ENCODE measurements around the gene AKNA.

The AKNA gene

DNA sequence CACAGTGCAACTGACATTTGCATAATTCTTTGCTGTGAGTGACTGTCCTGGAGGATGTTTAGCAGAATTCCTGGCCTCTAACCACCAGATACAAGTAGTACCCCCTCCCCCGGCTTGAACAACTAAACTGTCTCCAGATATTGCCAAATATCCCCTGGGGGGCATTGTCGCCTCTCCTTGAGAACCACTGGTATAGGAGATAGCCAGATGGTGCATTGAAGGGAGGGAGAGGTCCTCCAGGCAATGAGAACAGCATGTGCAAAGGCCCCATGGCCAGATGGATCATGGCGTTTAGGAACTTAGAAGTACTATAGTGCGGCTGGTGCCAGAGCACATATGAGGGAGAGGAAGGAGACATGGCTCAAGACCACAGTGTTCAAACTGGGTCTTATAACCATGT is 83.8 kb downstream of the AKNA start:
- peaks cover 77% of the 10 kb centered on the region for H3K36me3 ChIP-seq

DNA sequence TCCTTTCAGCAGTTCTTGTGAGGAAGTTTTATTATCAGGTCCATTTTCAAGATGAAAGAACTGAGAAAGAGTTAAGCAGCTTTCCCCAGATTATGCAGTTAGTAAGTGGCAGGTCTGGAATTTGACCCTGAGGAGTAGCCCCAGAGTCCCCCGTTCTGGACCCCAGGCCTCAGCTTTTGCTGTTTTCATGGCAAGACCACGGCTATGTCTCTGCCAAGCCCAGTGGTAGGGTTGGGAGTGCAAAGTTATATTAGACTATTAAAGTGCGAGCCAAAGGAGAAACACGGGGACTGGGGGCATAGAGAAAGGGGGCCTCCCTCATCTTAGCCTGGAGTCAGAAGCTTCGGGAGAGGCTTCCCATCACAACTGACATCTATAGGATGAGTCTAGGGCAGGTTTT is 84.2 kb downstream of the AKNA start:
- Histone ChIP-seq H3K27ac (no peak overlapping the region; the same call in 1 of the 2 replicates), H3K36me3 (peaks cover 74% of the 10 kb centered on the region), H3K27me3 (ENCODE audit: insufficient read depth, low read depth, severe bottlenecking) (no peaks in the 10 kb centered on the region), H3K4me3 (ENCODE audit: low read depth, low read length) (no peak overlapping the region), H3K9me3 (ENCODE audit: severe bottlenecking) (no peaks in the 10 kb centered on the region)
- TF ChIP-seq, protein P1, sequence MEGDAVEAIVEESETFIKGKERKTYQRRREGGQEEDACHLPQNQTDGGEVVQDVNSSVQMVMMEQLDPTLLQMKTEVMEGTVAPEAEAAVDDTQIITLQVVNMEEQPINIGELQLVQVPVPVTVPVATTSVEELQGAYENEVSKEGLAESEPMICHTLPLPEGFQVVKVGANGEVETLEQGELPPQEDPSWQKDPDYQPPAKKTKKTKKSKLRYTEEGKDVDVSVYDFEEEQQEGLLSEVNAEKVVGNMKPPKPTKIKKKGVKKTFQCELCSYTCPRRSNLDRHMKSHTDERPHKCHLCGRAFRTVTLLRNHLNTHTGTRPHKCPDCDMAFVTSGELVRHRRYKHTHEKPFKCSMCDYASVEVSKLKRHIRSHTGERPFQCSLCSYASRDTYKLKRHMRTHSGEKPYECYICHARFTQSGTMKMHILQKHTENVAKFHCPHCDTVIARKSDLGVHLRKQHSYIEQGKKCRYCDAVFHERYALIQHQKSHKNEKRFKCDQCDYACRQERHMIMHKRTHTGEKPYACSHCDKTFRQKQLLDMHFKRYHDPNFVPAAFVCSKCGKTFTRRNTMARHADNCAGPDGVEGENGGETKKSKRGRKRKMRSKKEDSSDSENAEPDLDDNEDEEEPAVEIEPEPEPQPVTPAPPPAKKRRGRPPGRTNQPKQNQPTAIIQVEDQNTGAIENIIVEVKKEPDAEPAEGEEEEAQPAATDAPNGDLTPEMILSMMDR (IDR thresholded peaks at IDR 0.05; ENCODE audit: low read depth, low read length) = no peak
- DNase-seq = peak; percentile 6

More for the DNA sequence above, 83.8 kb downstream of the AKNA start:
- peak; percentile 10 for DNase-seq
- Histone ChIP-seq H3K27me3 (ENCODE audit: insufficient read depth, low read depth, severe bottlenecking) (no peaks in the 10 kb centered on the region), H3K4me3 (ENCODE audit: low read depth, low read length) (no peak overlapping the region), H3K9me3 (ENCODE audit: severe bottlenecking) (no peaks in the 10 kb centered on the region), H3K27ac (peak overlapping the region; percentile 52)
- TF ChIP-seq, protein P1 (IDR thresholded peaks at IDR 0.05; ENCODE audit: low read depth, low read length) = no peak

DNA sequence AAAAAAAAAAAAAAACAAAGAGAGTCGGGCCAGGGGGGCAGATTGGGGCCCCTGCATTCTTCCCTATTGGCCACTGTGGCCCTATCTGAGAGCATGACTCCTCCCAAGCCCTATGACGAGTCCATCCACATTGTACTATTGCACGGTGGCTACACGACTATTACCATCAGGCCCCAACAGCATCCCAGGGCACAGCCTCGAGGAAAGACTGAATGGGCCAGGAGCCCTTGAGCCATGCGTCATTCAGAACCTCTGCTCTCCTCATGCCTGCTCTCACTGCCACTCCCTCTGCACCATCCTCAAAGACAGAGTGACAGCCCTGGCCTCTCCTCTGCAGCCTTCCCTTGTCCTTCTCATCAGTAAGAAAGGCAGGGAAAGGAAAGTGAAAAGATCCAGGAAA is 85.1 kb downstream of the AKNA start:
- Histone ChIP-seq H3K9me3 (ENCODE audit: severe bottlenecking) (no peaks in the 10 kb centered on the region), H3K27ac (no peak overlapping the region), H3K4me3 (ENCODE audit: low read depth, low read length) (no peak overlapping the region), H3K27me3 (ENCODE audit: insufficient read depth, low read depth, severe bottlenecking) (no peaks in the 10 kb centered on the region), H3K36me3 (peaks cover 66% of the 10 kb centered on the region)
- no peak for DNase-seq
- TF ChIP-seq, protein P1 (IDR thresholded peaks at IDR 0.05; ENCODE audit: low read depth, low read length) = no peak

DNA sequence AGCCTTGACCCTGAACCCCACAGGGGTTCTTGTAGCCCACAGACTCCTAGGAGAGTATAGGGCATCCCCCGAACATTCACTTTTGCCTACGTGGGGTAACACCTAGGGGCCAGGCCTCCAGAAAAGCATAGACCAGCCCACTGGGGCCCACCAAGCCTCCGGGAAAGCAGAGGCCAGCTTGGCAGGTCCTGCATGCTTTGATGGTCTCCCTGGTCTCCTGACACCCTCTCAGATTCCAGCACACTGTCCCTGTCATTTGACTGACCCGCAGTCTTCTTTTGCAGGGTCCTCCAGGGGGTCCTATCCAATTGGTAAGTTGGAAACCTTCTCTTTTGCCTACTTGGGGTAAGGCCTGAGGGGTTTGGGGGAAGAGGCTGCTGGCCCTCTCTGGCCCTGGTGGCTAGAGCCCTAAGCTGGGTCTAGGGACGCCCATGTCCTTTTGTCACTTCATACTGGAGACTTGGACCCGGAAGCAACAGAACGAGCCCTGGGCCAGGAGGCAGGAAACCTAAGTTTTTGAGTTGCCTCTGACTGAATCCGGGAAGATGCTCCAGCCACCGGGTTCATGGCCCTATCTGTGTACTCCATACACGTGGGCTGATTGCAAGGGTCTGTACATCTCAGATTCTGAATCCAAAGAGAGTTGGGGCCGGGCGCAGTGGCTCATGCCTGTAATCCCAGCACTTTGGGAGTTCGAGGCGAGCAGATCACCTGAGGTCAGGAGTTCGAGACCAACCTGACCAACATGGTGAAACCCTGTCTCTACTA is 85.8 kb downstream of the AKNA start:
- no peak overlapping the region for H3K4me3 ChIP-seq (ENCODE audit: low read depth, low read length)
- H3K27ac ChIP-seq = no peak overlapping the region
- no peaks in the 10 kb centered on the region for H3K27me3 ChIP-seq (ENCODE audit: insufficient read depth, low read depth, severe bottlenecking)
- TF ChIP-seq, protein P1 (IDR thresholded peaks at IDR 0.05; ENCODE audit: low read depth, low read length) = no peak
- peaks cover 65% of the 10 kb centered on the region for H3K36me3 ChIP-seq
- H3K9me3 ChIP-seq (ENCODE audit: severe bottlenecking) = no peaks in the 10 kb centered on the region
- no peak for DNase-seq

DNA sequence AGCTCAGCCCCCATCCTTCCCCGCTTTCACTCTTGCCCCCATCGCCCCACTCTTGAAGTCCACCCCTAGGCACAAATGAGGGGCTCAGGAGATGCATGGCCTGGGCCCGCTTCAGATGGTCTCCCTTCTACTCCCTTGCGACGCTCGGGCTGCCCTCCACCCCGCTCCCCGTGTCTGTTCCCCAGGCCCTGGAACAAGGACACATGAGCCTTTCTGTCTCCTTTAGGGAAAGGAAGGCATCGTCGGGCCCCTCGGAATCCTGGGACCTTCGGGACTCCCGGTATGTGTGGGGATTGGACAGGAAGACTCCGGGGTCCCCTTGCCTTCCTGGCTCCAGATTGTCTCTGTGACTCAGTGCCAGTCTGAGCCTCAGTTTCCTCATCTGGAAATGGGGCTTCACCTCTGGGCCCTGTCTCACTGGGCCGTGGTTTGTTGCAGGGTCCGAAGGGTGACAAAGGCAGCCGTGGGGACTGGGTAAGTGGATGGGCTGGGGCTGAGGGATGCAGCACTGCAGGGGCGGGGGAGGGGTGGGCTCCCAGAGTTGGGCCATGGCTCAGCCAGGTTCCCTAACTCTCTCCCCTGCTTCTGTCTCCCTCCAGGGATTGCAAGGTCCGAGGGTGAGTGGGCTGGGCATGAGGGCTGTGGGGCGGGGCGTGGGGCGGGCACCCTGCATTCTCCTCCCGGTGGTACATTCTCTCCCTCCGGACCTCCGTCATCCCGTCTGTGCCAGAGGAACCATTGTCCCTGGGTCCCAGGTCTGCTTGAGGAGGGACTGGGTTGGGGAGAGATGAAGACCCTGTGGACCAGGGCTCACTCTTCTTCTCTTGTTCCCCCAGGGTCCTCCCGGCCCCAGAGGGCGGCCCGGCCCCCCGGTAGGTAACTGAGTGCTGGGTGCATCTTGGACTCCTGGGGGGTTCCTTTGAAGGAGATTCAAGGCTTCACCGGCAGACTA is 86.7 kb downstream of the AKNA start:
- no peak overlapping the region for H3K4me3 ChIP-seq (ENCODE audit: low read depth, low read length)
- no peaks in the 10 kb centered on the region for H3K9me3 ChIP-seq (ENCODE audit: severe bottlenecking)
- TF ChIP-seq, protein P1 (IDR thresholded peaks at IDR 0.05; ENCODE audit: low read depth, low read length) = no peak
- no peak for DNase-seq
- no peak overlapping the region for H3K27ac ChIP-seq
- H3K36me3 ChIP-seq = peaks cover 65% of the 10 kb centered on the region
- no peaks in the 10 kb centered on the region for H3K27me3 ChIP-seq (ENCODE audit: insufficient read depth, low read depth, severe bottlenecking)

Data from WERI-Rb-1 (cell line).